Brain microvascular endothelial cell (primary cell): ENCODE results near the gene PCBP3.
A peak's percentile ranks its signal among the peaks of the same experiment; 100 is the strongest.

ENCODE experiments used
- DNase-seq: peaks from one replicate; pipeline ENCODE4 v3.0.0-alpha.2; 2020
- H3K27ac ChIP-seq: fragments of 250-450 bp; sonication (Bioruptor Pico); 2 replicates; pipeline ENCODE4 v1.5.1; 2020; ENCODE audit warnings: mild to moderate bottlenecking, moderate library complexity
- H3K27me3 ChIP-seq: fragments of 250-450 bp; sonication (Bioruptor Pico); replicated peaks from 2 replicates; pipeline ENCODE4 v1.5.1; 2020; ENCODE audit warnings: mild to moderate bottlenecking
- H3K36me3 ChIP-seq: fragments of 250-450 bp; sonication (Bioruptor Pico); replicated peaks from 2 replicates; pipeline ENCODE4 v1.5.1; 2020; ENCODE audit warnings: mild to moderate bottlenecking
- H3K4me3 ChIP-seq: 2 replicates; pipeline ENCODE4 v1.5.1; 2011; ENCODE audit warnings: low read depth, mild to moderate bottlenecking, control low read depth, low read length, moderate library complexity
- CTCF ChIP-seq: IDR thresholded peaks from 2 replicates; pipeline ENCODE4 v1.5.1; 2011; ENCODE audit warnings: low read depth, mild to moderate bottlenecking, moderate library complexity, low read length, control low read depth, inconsistent platforms; ENCODE audit errors: missing control alignments
- in situ Hi-C: cut with HindIII; loops from 2 replicates; pipeline ENCODE4 v1.10.0; 2017; ENCODE audit warnings: low sequenced_read_pairs, low pct_ligation_motif_present

The PCBP3 gene

DNA sequence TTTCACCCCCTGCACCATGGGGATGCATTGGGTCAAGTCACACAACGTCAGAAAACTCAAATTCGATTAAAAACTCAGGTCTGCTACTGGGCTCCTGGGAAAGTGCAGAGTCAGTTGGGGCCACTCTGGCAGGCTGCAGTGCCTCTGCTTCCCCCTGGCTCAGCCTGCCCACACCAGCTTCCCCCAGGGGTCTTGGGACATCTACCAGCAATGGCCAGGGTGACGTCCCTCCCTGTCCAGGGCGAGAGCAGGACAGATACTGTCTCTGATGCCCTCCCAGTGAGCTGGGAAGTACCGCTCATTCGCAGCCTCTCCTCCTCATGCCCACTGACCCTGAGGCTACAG lies 231.9 kb downstream of the PCBP3 start:
- no peaks in the 10 kb centered on the region for H3K36me3 ChIP-seq
- no peak for TF ChIP-seq CTCF
- DNase-seq, result no peak
- no peak overlapping the region for H3K4me3 ChIP-seq
- H3K27ac ChIP-seq, result peak overlapping the region; percentile 82
- H3K27me3 ChIP-seq, result no peaks in the 10 kb centered on the region
- in situ Hi-C loops, result no loop called here

DNA sequence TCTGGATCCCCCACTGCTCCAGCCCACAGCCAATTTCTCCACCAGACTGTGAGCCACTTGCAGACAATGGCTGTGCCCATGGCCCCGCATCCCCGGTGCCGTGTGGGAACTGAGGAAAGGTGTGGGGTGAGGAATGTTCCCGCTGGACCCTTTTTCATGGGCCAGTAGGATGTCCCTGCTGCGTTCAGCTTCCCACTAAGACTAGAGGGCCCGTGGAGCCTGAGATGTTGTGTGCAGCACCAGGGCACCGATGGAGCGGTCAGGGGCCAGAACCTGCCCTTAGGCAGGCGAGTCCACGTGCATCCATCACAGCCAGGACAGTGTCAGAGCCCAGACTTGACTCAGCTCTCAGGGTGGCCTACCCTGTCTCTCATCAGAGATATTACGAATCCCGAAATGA lies 232.4 kb downstream of the PCBP3 start:
- H3K36me3 ChIP-seq, result no peaks in the 10 kb centered on the region

DNA sequence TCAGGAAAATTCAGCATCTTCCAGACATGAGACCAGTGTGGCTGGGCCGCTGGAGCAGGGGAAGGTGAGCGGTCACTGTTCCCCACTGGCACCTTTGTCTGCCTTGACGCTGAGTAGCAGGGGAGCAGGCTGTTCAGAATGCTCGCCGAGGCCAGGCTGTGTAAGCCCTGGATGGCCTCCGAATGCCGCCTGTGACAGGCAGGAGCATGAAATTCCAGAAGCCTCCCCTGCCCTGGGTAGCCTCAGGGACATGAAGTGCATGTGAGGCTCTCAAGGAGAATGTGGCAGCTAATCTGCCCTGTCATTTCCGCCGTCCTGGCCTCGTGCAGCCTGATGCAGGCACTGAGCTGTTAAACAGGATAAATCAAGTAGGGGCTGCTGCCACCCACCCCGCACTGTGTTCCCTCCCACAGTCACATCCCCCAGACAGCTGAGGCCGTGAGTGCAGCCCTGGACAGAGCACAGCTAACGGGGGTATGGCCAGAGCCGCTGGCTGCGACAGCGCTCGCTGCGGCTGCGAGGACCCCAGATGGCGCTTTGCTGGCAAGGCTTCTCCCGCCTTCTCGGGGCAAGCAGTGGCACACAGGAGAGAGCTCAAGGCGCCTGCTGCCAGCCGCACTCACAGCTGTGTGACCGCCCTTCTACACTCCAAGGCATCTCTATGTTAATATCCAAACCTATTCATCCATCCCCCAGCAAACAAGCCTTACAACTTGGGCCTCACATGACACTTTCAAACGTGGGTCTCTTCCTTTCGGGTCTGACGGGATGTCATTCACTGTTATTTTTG lies 233.1 kb downstream of the PCBP3 start:
- DNase-seq, result no peak

More for the DNA sequence above, 232.4 kb downstream of the PCBP3 start:
- no peak for DNase-seq
- in situ Hi-C loops, result no loop called here
- no peak for TF ChIP-seq CTCF
- H3K4me3 ChIP-seq, result no peak overlapping the region
- H3K27ac ChIP-seq, result peak overlapping the region; percentile 82
- H3K27me3 ChIP-seq, result no peaks in the 10 kb centered on the region

DNA sequence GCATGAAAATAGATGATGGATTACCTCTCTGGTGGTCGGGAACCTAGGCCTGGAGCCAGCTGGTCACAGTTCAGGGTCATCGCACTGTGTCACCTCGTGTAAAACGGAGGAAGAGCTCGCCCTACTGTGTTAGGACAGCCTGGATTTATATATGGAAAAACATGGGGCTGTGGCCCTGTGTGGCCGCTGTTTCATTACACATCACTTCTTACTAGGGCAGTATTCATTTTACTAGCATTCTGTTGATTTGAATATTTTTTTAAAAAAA lies 233.6 kb downstream of the PCBP3 start:
- no peak for DNase-seq
- Histone ChIP-seq H3K4me3 (no peak overlapping the region), H3K27me3 (no peaks in the 10 kb centered on the region), H3K27ac (no peak overlapping the region), H3K36me3 (no peaks in the 10 kb centered on the region)
- no peak for TF ChIP-seq CTCF
- in situ Hi-C loops, result no loop called here

More for the DNA sequence above, 233.1 kb downstream of the PCBP3 start:
- H3K27me3 ChIP-seq, result no peaks in the 10 kb centered on the region
- TF ChIP-seq CTCF, result no peak
- no peak overlapping the region for H3K4me3 ChIP-seq
- in situ Hi-C loops, result no loop called here
- H3K36me3 ChIP-seq, result no peaks in the 10 kb centered on the region
- H3K27ac ChIP-seq, result no peak overlapping the region

GRCh38 chr21:45877821-45878469 lies 234.4 kb downstream of the PCBP3 start:
- Histone ChIP-seq H3K36me3 (no peaks in the 10 kb centered on the region), H3K4me3 (no peak overlapping the region), H3K27me3 (no peaks in the 10 kb centered on the region), H3K27ac (no peak overlapping the region)
- no peak for TF ChIP-seq CTCF
- DNase-seq, result no peak
- in situ Hi-C loops, result no loop called here
